Osteocyte (in vitro differentiated cells): ENCODE data around the gene NFIX. TPM values are rescaled to one million over a fixed set of nuclear protein-coding genes. Genes with fewer than 3 reads are reported as not detected.

Experiments
- DNase-seq: peaks from one replicate; pipeline ENCODE4 v3.0.0; 2021; ENCODE audit warnings: mixed read lengths; ENCODE audit not compliant: unreplicated experiment; ENCODE audit errors: extremely low spot score
- H3K27ac Mint-ChIP-seq: one replicate; pipeline ENCODE4 v1.8.0; 2021; ENCODE audit warnings: mild to moderate bottlenecking, mixed read lengths; ENCODE audit not compliant: unreplicated experiment
- H3K27me3 Mint-ChIP-seq: one replicate; pipeline ENCODE4 v1.8.0; 2021; ENCODE audit warnings: mixed read lengths; ENCODE audit not compliant: unreplicated experiment
- H3K36me3 Mint-ChIP-seq: one replicate; pipeline ENCODE4 v1.8.0; 2021; ENCODE audit warnings: mixed read lengths; ENCODE audit not compliant: unreplicated experiment
- H3K4me1 Mint-ChIP-seq: one replicate; pipeline ENCODE4 v1.8.0; 2021; ENCODE audit warnings: mixed read lengths; ENCODE audit not compliant: unreplicated experiment
- H3K4me3 Mint-ChIP-seq: one replicate; pipeline ENCODE4 v1.8.0; 2021; ENCODE audit warnings: mild to moderate bottlenecking, moderate library complexity, mixed read lengths; ENCODE audit not compliant: unreplicated experiment
- H3K9me3 Mint-ChIP-seq: one replicate; pipeline ENCODE4 v1.8.0; 2021; ENCODE audit warnings: mixed read lengths; ENCODE audit not compliant: unreplicated experiment
- total RNA-seq: library from RNA; stranded (reverse); gene quantifications from 2 replicates; pipeline ENCODE4 v1.2.1, GENCODE V29; 2021
- TF ChIP-seq, protein P1 (sequence below): fragments of 200-600 bp; sonication (generic); IDR thresholded peaks from 2 replicates; pipeline ENCODE4 v1.5.0; 2021; ENCODE audit warnings: antibody characterized with exemption, mild to moderate bottlenecking, moderate library complexity

The NFIX gene
- total RNA-seq, 1 donor from 2014 or later = 87.0 TPM

DNA sequence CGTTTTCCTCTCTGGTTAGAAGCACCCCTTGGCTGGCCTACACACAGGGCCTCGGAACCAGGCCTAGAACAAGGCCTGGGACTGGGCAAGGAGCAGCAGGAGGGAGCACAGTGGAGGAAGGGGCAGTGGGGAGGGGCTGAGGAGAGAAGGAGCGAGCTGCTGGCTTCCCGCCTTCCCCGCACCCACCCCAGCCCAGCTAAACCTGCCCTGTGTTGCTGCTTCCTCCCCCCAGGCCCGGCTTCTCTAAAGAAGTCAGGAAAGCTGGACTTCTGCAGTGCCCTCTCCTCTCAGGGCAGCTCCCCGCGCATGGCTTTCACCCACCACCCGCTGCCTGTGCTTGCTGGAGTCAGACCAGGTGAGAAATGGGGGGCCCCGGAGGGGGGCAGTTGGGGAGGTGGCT lies 83.1 kb downstream of the NFIX start:
- peaks cover 30% of the 10 kb centered on the region for H3K36me3 Mint-ChIP-seq
- no peak overlapping the region for H3K27ac Mint-ChIP-seq
- H3K4me3 Mint-ChIP-seq = no peak overlapping the region
- H3K4me1 Mint-ChIP-seq = peaks cover 38% of the 10 kb centered on the region
- DNase-seq = no peak
- no peaks in the 10 kb centered on the region for H3K9me3 Mint-ChIP-seq
- no peaks in the 10 kb centered on the region for H3K27me3 Mint-ChIP-seq
- TF ChIP-seq, protein P1, sequence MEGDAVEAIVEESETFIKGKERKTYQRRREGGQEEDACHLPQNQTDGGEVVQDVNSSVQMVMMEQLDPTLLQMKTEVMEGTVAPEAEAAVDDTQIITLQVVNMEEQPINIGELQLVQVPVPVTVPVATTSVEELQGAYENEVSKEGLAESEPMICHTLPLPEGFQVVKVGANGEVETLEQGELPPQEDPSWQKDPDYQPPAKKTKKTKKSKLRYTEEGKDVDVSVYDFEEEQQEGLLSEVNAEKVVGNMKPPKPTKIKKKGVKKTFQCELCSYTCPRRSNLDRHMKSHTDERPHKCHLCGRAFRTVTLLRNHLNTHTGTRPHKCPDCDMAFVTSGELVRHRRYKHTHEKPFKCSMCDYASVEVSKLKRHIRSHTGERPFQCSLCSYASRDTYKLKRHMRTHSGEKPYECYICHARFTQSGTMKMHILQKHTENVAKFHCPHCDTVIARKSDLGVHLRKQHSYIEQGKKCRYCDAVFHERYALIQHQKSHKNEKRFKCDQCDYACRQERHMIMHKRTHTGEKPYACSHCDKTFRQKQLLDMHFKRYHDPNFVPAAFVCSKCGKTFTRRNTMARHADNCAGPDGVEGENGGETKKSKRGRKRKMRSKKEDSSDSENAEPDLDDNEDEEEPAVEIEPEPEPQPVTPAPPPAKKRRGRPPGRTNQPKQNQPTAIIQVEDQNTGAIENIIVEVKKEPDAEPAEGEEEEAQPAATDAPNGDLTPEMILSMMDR = no peak

- TF ChIP-seq, protein P1 = no peak
- Mint-ChIP-seq H3K36me3 (peaks cover 28% of the 10 kb centered on the region), H3K9me3 (no peaks in the 10 kb centered on the region), H3K27me3 (no peaks in the 10 kb centered on the region), H3K27ac (no peak overlapping the region), H3K4me3 (no peak overlapping the region), H3K4me1 (peaks cover 45% of the 10 kb centered on the region)
- DNase-seq = no peak
Measured at GRCh38 chr19:13078897-13079541, 83.7 kb downstream of the NFIX start.

- H3K27ac Mint-ChIP-seq = peak overlapping the region; percentile 7
- no peak overlapping the region for H3K4me3 Mint-ChIP-seq
- H3K27me3 Mint-ChIP-seq = no peaks in the 10 kb centered on the region
- peaks cover 50% of the 10 kb centered on the region for H3K4me1 Mint-ChIP-seq
- H3K36me3 Mint-ChIP-seq = peaks cover 31% of the 10 kb centered on the region
- no peaks in the 10 kb centered on the region for H3K9me3 Mint-ChIP-seq
- DNase-seq = no peak
- TF ChIP-seq, protein P1 = no peak
Measured at GRCh38 chr19:13079542-13079986, 84.3 kb downstream of the NFIX start.

DNA sequence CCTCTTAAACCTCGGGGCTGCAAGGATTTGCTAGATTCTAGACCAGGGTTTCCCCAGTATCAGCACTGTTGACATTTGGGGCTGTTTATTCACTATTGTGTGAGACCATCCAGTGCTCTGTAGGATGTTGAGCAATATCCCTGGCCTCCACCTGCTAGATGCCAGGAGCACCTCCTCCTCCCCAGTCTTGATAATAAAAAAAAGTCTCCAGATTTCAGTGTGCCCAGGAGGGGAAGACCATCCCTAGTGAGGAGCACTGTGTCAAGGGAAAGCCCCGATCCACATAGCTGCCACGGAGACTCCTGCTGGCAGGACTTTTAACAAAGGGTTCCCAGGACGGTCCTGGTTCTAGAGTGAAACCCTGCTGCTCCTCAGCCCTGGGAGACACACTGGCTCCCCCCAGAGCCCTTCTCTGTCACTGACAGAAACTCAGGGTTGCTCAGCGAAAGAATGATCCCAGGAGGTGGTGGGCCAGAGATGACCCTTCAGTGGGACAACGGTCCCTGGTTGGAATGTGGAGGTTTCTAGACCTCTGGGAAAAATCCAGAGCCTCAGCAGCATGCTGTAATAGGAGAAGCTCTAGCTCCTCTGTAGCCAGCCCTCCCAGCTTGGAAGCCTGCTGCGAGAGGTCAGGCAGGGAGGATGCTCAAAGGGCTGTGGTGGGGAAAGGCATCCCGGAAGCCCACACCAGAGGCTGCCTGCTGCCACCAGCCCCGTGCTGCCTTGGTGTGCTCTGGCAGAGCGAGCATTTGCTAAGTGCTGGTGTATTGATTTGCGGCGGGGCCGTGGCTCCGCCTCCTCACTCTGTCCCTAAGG lies 87.1 kb downstream of the NFIX start:
- Mint-ChIP-seq H3K36me3 (peaks cover 25% of the 10 kb centered on the region), H3K9me3 (no peaks in the 10 kb centered on the region), H3K4me3 (no peak overlapping the region), H3K27ac (peak overlapping the region; percentile 91), H3K27me3 (peaks cover 8% of the 10 kb centered on the region), H3K4me1 (peaks cover 56% of the 10 kb centered on the region)
- peak; percentile 95 for DNase-seq
- TF ChIP-seq, protein P1 = peak; percentile 60

GRCh38 chr19:13083008-13083404 lies 87.7 kb downstream of the NFIX start:
- peaks cover 8% of the 10 kb centered on the region for H3K27me3 Mint-ChIP-seq
- peak overlapping the region; percentile 80 for H3K27ac Mint-ChIP-seq
- no peaks in the 10 kb centered on the region for H3K9me3 Mint-ChIP-seq

More at GRCh38 chr19:13083008-13083404, 87.7 kb downstream of the NFIX start:
- Mint-ChIP-seq H3K4me3 (no peak overlapping the region), H3K36me3 (peaks cover 21% of the 10 kb centered on the region), H3K4me1 (peaks cover 56% of the 10 kb centered on the region)
- TF ChIP-seq, protein P1 = no peak
- no peak for DNase-seq
